HepG2 (cell line): Measurements from ENCODE around the gene CACNB4. TPM values are rescaled to one million over a fixed set of nuclear protein-coding genes. Genes with fewer than 3 reads are reported as not detected.

Experiments
- CC2D1A ChIP-seq: sonication (generic); formaldehyde crosslinking; IDR thresholded peaks from 2 replicates; pipeline ENCODE4 v1.8.1; 2023; ENCODE audit warnings: mild to moderate bottlenecking, missing genetic modification reagents
- CEBPG ChIP-seq: IDR thresholded peaks from 2 replicates; pipeline ENCODE4 v1.6.1; 2016
- DNMT3B ChIP-seq: conservative IDR thresholded peaks from 2 replicates; pipeline ENCODE4 v1.6.1; 2016; ENCODE audit warnings: missing biosample characterization, control low read depth
- FOXJ3 ChIP-seq: sonication (generic); formaldehyde crosslinking; IDR thresholded peaks from 2 replicates; pipeline ENCODE4 v1.4.0; 2020; ENCODE audit warnings: missing genetic modification reagents, mild to moderate bottlenecking, borderline replicate concordance
- FOXM1 ChIP-seq: sonication (generic); formaldehyde crosslinking; IDR thresholded peaks from 2 replicates; pipeline ENCODE4 v1.5.0; 2020; ENCODE audit warnings: missing genetic modification reagents
- MTERF4 ChIP-seq: sonication (generic); formaldehyde crosslinking; IDR thresholded peaks from 2 replicates; pipeline ENCODE4 v1.8.0; 2023; ENCODE audit warnings: mild to moderate bottlenecking, missing genetic modification reagents
- PHF8 ChIP-seq: sonication (generic); formaldehyde crosslinking; IDR thresholded peaks from 2 replicates; pipeline ENCODE4 v1.5.0; 2020; ENCODE audit warnings: missing genetic modification reagents
- PITX1 ChIP-seq: sonication (generic); formaldehyde crosslinking; IDR thresholded peaks from 2 replicates; pipeline ENCODE4 v1.5.1; 2020; ENCODE audit warnings: mild to moderate bottlenecking, missing genetic modification reagents
- POLR2A ChIP-seq, 2 experiments: IDR thresholded peaks; 2 replicates each; pipeline ENCODE4 v1.6.1; 2011; ENCODE audit warnings: low read depth in 2 of 2, low read length in 2 of 2, mild to moderate bottlenecking in 1 of 2, moderate library complexity in 1 of 2; ENCODE audit not compliant: insufficient read depth in 1 of 2
- SOX13 ChIP-seq, 3 experiments: fragments of 450-650 bp in 1 of 3; sonication (generic) in 1 of 3; formaldehyde crosslinking in 1 of 3; IDR thresholded peaks in 2 of 3; conservative IDR thresholded peaks in 1 of 3; 2 replicates each; pipeline versions ENCODE4 v1.5.0 to v1.6.1; 2016 to 2020; ENCODE audit warnings: antibody characterized with exemption in 1 of 3, mild to moderate bottlenecking in 1 of 3, missing compliant biosample characterization in 1 of 3, missing genetic modification reagents in 1 of 3, moderate library complexity in 1 of 3
- SOX6 ChIP-seq, 2 experiments: fragments of 450-650 bp in 1 of 2; sonication (generic) in 1 of 2; formaldehyde crosslinking in 1 of 2; IDR thresholded peaks; 2 replicates each; pipeline versions ENCODE4 v1.4.0 to v1.6.1; 2017 to 2020; ENCODE audit warnings: antibody characterized with exemption in 1 of 2, mild to moderate bottlenecking in 1 of 2, missing genetic modification reagents in 1 of 2
- THRA ChIP-seq: sonication (generic); formaldehyde crosslinking; IDR thresholded peaks from 2 replicates; pipeline ENCODE4 v1.4.0; 2020; ENCODE audit warnings: missing genetic modification reagents, borderline replicate concordance
- XRCC5 ChIP-seq: fragments of 200-400 bp; formaldehyde crosslinking; optimal IDR thresholded peaks from 2 replicates; pipeline ENCODE3; 2017; ENCODE audit warnings: mild to moderate bottlenecking, low read length
- ZBTB20 ChIP-seq: sonication (generic); formaldehyde crosslinking; IDR thresholded peaks from 2 replicates; pipeline ENCODE4 v1.8.1; 2023; ENCODE audit warnings: missing genetic modification reagents, low read depth, mild to moderate bottlenecking, borderline replicate concordance
- ZFY ChIP-seq: sonication (generic); formaldehyde crosslinking; IDR thresholded peaks from 2 replicates; pipeline ENCODE4 v1.4.0; 2020; ENCODE audit warnings: missing genetic modification reagents
- ZFYVE20 ChIP-seq: sonication (generic); formaldehyde crosslinking; IDR thresholded peaks from 2 replicates; pipeline ENCODE4 v1.8.0; 2023; ENCODE audit warnings: low read depth, mild to moderate bottlenecking, moderate library complexity, missing genetic modification reagents, borderline replicate concordance
- ZNF180 ChIP-seq: sonication (generic); formaldehyde crosslinking; IDR thresholded peaks from 2 replicates; pipeline ENCODE4 v1.4.0; 2020; ENCODE audit warnings: low read depth, missing genetic modification reagents, borderline replicate concordance
- ZNF335 ChIP-seq: sonication (generic); formaldehyde crosslinking; IDR thresholded peaks from 2 replicates; pipeline ENCODE4 v1.4.0; 2020; ENCODE audit warnings: missing genetic modification reagents
- ZNF512 ChIP-seq: sonication (generic); formaldehyde crosslinking; IDR thresholded peaks from 2 replicates; pipeline ENCODE4 v1.4.0; 2020; ENCODE audit warnings: mild to moderate bottlenecking, missing genetic modification reagents
- ZNF556 ChIP-seq: sonication (generic); formaldehyde crosslinking; IDR thresholded peaks from 2 replicates; pipeline ENCODE4 v1.4.0; 2020; ENCODE audit warnings: mild to moderate bottlenecking, missing genetic modification reagents, borderline replicate concordance
- ZNF557 ChIP-seq: sonication (generic); formaldehyde crosslinking; IDR thresholded peaks from 2 replicates; pipeline ENCODE4 v1.4.0; 2020; ENCODE audit warnings: missing genetic modification reagents
- ZNF670 ChIP-seq: sonication (generic); formaldehyde crosslinking; IDR thresholded peaks from 2 replicates; pipeline ENCODE4 v1.8.0; 2022; ENCODE audit warnings: mild to moderate bottlenecking, missing genetic modification reagents, borderline replicate concordance
- polyA plus RNA-seq, 8 experiments: library from polyadenylated mRNA; depleted of rRNA in 3 of 8; stranded (reverse) in 7 of 8; unstranded in 1 of 8; fragments of >200 nt; fragmentation: Illumina TruSeq in 4 of 8; extraction: Trizol in 4 of 8; gene quantifications; 2 replicates each; pipeline versions ENCODE4 v1.2.1 to v1.2.3, GENCODE V29; 2011 to 2016; ENCODE audit warnings: low read depth in 4 of 8, missing spikeins in 1 of 8, mixed read lengths in 1 of 8; ENCODE audit not compliant: insufficient read depth in 1 of 8
- total RNA-seq, 5 experiments: library from RNA; depleted of rRNA; stranded (reverse); fragments of >200 nt; fragmentation: Illumina TruSeq; extraction: Trizol; gene quantifications; 2 replicates each; pipeline ENCODE4 v1.2.3, GENCODE V29; 2016; ENCODE audit warnings: low read depth in 1 of 5

Gene CACNB4
- total and polyA plus RNA-seq, 2 of the 13 experiments (the other 11 are each of a cell fraction or from before 2014, with no cell fraction given): 5.1 to 14.3 TPM

- no peak for TF ChIP-seq SOX13 (IDR thresholded peaks at IDR 0.05)
- peak in 1 of 2 experiments; percentile 58; a peak in 2 of 4 replicates for TF ChIP-seq SOX13 (CRISPR knock-in tag; conservative IDR thresholded peaks at IDR 0.05 in 1 of 2, IDR thresholded peaks at IDR 0.05 in 1 of 2)
- 0 out of 2 replicates have a peak, but pooled peaks have one; percentile 22 for TF ChIP-seq DNMT3B (CRISPR knock-in tag)
- TF ChIP-seq XRCC5: no peak
- 0 out of 2 replicates have a peak, but pooled peaks have one; percentile 43 for TF ChIP-seq CC2D1A (CRISPR knock-in tag)
- TF ChIP-seq FOXM1 (CRISPR knock-in tag): no peak
- no peak for TF ChIP-seq ZFYVE20 (CRISPR knock-in tag)
- no peak for TF ChIP-seq ZNF180 (CRISPR knock-in tag)
- no peak for TF ChIP-seq THRA (CRISPR knock-in tag)
- peak in 1 of 2 experiments; percentile 39; a peak in 1 of 4 replicates for TF ChIP-seq POLR2A (IDR thresholded peaks at IDR 0.05; ENCODE audit: insufficient read depth in 1 of 2, low read depth in 2 of 2, low read length in 2 of 2)
- TF ChIP-seq PHF8 (CRISPR knock-in tag): peak; percentile 52; the same call in 1 of the 2 replicates
- 0 out of 2 replicates have a peak, but pooled peaks have one; percentile 37 for TF ChIP-seq PITX1 (CRISPR knock-in tag)
- TF ChIP-seq ZFY: peak; percentile 49; the same call in 1 of the 2 replicates
- no peak for TF ChIP-seq ZBTB20 (CRISPR knock-in tag)
- no peak for TF ChIP-seq MTERF4 (CRISPR knock-in tag)
- TF ChIP-seq ZNF512 (CRISPR knock-in tag): no peak
- TF ChIP-seq ZNF556 (CRISPR knock-in tag): no peak
- no peak for TF ChIP-seq ZNF557 (CRISPR knock-in tag)
- no peak for TF ChIP-seq ZNF335 (CRISPR knock-in tag)
- no peak for TF ChIP-seq SOX6 (IDR thresholded peaks at IDR 0.05)
- 0 out of 2 replicates have a peak, but pooled peaks have one; percentile 5 for TF ChIP-seq SOX6 (CRISPR knock-in tag; IDR thresholded peaks at IDR 0.05)
- no peak for TF ChIP-seq FOXJ3
- no peak for TF ChIP-seq ZNF670
- no peak for TF ChIP-seq CEBPG (CRISPR knock-in tag)
Measured at GRCh38 chr2:151973013-151973900, 125.6 kb downstream of the CACNB4 start (continued).
